Activated gamma-delta T cell treated with Interleukin-2 at 50 U/mL for 16 hours (primary cell): ENCODE results near the gene CCDC88A.
"Not testable (repeated sequence)": the region's sequence is repeated elsewhere in the genome, so short reads cannot be mapped to it uniquely, and the experiment has no call there.

Experiments
- DNase-seq: peaks from one replicate; pipeline ENCODE4 v3.0.0-alpha.2; 2020

CCDC88A gene

GRCh38 chr2:55422876-55423665 lies 3.4 kb upstream of the CCDC88A start:
- DNase-seq, result no peak

- DNase-seq, result no peak
Measured at GRCh38 chr2:55421326-55421725, 1.7 kb upstream of the CCDC88A start.

DNA sequence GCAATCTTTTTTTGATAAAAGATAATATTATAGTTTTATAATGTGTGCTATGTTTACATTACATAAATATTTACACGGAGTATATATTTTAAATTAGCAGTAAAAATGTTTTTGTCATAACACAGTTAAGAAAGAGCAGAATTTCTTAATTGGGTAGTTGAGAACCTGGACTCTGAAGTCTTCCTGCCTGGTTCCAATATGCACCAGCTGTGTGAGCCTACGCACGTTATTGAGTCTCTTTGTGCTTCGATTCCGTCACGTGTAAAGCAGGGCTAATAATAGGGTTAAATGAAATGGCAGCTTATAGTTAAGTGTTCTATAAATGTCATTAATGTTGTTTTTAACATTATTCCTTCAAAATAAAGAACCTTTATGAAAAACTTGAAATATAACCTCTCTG lies 1.2 kb upstream of the CCDC88A start:
- no peak for DNase-seq

GRCh38 chr2:55420439-55420725 lies 726 bp upstream of the CCDC88A start:
- no peak for DNase-seq

DNA sequence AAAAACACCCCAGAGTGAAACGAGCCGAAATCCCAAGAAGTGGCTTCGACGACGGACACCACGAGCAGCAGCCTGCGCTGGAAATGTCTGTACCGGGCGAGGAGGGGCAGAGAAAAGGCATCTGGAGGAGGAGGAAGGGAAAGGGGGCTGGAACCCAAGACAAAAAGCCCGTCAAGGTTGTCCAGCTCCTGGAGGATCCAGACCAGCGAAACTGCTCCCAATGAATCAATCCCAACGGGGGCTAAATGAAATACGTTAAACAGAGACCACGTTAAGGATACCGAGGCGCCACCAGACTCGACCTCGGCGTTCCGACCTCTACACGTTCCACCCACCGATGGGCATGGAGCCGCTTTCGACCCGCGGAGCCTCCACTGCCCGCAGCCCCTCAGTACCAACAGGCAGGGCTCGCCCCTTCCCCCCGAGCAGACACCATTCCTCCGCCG lies 400 bp downstream of the CCDC88A start:
- no peak for DNase-seq

- no peak for DNase-seq
Measured at GRCh38 chr2:55418512-55419232, 984 bp downstream of the CCDC88A start.

DNA sequence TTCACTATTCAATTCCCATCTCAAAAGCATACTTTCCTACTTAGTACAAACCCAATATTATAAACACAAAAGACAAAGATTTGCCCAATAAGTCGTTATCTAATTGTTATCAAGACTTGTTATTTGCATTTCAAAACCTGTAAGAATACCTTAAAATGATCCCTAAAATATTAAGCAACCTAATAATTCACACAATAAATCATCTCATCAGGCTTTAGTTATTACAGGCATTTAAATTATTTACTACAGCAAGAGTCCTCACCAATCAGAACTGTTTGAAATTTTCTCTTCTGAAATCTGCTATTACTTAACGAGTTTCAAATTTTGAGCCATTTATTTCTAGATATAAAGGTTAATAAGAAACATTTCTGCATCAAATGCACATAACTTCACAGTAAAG lies 1.6 kb downstream of the CCDC88A start:
- DNase-seq, result no peak

DNA sequence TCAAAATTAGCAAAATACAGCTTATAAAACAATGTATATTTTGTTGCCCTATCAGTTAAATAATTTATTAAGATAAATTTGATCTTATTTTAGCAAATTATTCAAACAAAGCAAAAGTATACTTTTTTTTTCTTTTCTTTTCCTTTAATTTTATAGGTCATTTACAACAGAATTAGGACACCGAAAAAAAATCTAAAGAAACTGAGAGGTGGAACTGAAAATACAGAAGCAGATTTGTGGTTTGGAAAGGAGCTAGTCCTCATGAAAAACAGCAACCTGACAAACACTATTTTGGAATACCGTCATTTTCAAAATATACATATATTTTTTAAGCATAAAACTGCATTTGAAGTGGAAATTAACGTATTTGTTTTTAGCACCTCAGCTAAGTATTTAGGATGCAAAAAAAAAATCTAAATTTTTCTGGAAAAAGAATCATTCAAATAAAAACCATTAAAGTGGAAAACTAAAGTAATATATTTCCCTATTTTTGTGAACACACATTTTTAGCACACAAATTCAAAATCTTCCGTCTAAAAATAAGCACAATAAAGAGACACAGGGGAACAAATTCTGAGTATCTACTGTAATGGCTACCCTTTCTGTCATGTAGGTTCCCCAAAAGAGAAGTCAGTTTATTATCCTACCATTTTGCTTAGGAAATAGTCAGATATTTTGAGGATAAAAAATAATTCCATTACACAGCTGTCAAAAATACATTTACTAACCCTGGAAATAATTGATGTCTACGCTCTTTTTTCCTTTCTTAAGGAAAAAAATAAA lies 2.7 kb downstream of the CCDC88A start:
- no peak for DNase-seq

- DNase-seq, result no peak
Measured at GRCh38 chr2:55415300-55415699, 4.4 kb downstream of the CCDC88A start.

- no peak for DNase-seq
Measured at GRCh38 chr2:55408918-55409868, 10.5 kb downstream of the CCDC88A start.

GRCh38 chr2:55408098-55408882 lies 11.4 kb downstream of the CCDC88A start:
- DNase-seq, result no peak

GRCh38 chr2:55405116-55405515 lies 14.5 kb downstream of the CCDC88A start:
- no peak for DNase-seq

DNA sequence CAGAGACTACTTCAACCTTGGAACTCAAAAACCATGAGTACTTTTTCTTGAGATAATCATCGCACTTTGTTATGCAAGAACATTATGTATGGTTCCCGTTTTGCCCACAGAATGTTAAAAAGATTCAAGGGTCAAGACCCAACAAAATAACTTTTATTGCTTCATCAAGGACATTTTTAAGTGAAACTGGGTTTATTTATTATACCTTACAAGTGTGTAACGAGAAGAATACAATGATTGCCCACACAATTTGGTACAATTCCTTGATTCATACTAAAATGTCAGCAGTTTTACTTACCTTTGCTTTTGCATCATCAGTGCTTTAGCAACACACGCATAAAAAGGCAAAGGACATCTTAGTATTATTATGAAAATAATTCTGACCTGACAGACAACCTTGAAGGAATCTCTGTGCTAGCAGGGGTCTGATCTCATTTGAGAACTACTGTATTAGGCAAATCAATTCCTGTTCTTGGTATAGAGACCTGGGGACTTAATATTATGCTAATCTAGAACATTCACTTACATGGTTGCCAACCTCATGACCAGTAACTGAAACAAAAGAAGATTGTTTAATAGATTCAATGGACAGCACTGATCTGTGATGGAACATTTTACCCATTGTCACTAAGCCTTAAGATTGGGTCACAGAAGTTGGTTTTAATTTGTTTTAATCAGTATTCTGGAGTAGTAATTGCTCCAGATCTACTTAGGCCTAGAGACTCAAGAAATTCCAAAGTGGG lies 16.2 kb downstream of the CCDC88A start:
- DNase-seq, result no peak

DNA sequence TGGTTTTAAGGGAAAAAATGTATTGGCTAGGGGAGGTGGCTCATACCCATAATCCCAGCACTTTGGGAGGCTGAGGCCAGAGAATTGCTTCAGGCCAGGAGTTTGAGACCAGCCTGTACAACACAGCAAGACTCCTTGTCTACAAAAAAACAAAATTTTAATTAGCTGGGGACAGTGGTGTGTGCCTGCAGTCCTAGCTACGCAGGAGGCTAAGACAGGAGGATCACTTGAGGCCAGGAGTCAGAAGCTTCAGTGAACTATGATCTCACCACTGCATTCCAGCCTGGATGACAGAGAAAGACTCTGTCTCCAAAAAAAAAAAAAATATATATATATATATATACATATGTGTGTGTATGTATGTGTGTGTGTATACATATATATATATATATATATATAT lies 18.5 kb downstream of the CCDC88A start:
- DNase-seq, result no peak

GRCh38 chr2:55400332-55400731 lies 19.3 kb downstream of the CCDC88A start:
- no peak for DNase-seq

DNA sequence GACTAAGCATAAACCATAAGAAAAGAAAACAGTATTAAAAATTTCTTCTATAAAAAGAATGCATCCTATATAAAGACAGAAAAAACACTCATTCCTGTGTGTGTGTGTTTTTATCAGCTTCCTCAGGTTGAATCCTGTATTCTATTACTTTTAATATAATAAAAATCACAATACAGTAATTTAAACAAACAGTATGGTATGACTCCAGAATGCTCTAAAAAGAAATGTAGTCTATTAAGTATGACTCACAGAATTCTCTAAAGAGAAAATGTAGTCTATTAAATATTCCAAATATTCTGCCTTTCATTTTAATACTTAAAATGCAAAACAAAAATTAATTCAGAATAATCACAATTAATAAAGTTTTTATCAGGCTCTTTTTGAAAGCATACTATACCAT lies 19.8 kb downstream of the CCDC88A start:
- no peak for DNase-seq

DNA sequence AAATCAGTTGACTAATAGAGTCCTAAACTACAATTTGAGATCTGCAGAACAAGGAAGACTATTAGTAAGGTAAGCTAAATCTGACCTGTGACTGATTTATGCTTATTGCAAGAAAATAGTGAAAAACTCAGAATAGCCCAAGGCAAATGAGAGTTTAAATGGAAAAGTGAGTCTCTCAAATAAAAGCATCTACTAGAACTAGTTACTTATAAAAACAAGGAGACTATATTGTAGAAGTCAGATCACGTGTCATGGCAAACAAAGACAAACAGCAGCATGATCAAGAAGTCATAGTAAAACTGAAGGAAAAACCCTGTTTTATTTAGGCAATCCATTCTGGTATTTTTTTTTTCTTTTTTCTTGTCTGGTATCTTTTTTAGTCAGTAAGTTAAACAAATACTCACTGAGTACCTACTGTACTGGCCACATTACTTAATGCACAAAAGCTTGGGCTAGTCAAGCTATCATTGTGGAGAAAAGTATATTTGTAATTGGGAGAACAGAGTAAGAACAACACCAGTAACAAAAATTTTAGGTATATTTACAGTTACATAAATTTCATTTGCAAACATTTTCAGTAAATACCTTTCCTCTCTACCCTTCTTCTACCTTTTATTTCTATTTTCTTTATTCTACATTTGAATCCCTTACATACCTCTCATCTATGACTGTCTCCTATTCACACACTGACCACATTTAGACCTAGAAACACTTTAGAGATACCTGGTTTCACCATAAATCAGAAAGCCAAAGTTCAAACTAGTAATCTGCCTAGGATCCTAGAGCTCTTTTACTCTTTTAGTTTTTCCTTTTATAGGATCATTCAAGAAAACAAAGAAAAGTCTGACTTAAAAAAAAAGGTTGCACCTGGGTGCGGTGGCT lies 23.7 kb downstream of the CCDC88A start:
- no peak for DNase-seq

DNA sequence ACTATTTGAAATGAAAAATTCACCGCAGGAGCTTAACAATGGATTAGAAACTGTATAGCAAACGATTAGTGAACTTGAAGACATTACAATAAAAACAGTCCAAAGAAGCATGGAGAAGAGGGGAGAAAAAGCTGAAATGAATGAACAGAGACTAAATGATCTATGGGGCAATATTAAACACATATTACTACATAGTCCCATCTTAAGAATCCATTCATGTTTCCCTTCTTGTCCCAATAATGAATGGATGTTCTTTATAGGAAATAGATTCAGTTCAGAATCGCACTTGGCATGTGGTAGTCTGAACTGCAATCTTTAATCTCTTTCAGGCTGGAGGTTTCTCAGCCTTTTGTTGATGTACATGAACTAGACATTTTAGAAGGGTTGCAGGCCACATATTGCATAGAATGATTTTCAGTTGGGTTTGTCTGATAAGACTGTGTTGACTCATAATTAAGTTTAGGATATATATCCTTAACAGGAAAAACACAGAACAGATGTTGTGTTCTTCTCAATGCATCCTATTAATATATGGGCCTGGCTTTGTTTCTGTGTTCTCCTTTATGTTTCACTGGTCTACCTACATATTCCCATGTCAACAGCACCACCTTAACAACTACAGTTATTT lies 27.9 kb downstream of the CCDC88A start:
- DNase-seq, result no peak

DNA sequence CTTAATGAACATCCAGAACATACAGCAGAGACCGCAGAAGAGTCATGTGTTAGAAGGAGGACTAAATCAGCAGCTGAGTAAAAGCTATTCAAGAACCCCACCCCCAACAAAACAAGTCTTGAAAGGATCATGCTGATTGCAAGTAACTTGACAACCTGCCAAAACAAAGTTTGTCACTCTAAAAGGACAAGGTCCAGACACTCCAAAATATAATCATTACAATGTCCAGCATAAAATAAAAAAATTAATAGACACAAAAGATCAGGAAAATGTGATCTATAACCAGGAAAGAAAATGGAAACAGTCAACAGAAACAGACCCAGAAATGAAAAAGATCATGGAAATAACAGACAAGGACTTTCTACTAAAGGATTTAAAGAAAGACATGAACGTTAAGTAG lies 28.5 kb downstream of the CCDC88A start:
- no peak for DNase-seq

DNA sequence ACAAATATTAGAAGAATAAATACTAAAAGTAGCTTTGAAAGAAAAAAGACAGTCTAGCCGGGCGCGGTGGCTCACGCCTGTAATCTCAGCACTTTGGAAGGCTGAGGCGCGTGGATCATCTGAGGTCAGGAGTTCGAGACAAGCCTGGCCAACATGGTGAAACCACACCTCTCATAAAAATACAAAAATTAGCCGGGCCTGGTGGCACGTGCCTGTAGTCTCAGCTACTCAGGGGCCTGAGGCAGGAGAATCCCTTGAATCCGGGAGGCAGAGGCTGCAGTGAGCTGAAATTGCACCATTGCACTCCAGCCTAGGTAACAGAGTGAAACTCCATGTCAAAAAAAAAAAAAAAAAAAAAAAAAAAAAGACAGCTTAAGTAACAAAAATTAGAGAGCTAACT lies 34.1 kb downstream of the CCDC88A start:
- not testable (repeated sequence) for DNase-seq
